ENCODE results near the gene KCNH1. TPM values are rescaled to one million over a fixed set of nuclear protein-coding genes. Genes with fewer than 3 reads are reported as not detected.

The KCNH1 gene
- total RNA-seq, 1 donor from 2014 or later = 15.5 TPM

DNA sequence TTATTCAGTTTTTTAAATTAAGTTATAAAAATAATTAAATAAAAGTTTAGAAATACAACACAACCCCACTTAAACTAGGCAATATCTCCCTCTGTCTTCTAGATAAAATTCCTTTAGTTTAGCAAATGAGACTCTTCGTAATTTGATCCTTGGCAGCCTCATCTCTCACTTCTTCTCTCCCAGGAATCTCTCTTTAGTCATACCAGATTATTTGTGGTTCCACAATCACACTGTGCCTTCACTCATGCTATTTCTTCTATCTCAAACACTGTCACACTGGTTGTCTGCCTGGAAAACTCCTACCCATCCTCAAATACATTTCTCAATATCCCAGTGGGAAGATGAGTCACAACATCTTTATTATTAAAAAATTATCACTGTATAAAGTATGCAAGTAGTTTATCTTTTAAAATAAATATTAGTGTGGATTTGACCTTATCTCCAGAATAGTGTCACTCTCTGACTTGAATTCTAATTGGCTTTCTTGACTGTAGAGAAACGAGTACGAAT is 195.5 kb downstream of the KCNH1 start:
- Histone ChIP-seq H3K4me1 (ENCODE audit: insufficient read depth, low read length) (no peaks in the 10 kb centered on the region), H3K36me3 (ENCODE audit: insufficient read depth, low read length) (no peaks in the 10 kb centered on the region), H3K9me3 (ENCODE audit: insufficient read depth, low read depth, low read length) (no peaks in the 10 kb centered on the region), H3K27me3 (ENCODE audit: insufficient read depth, low read length) (no peaks in the 10 kb centered on the region), H3K4me2 (ENCODE audit: low read length) (no peak overlapping the region), H3K9ac (ENCODE audit: low read length) (no peak overlapping the region), H3K79me2 (ENCODE audit: insufficient read depth, low read length) (no peaks in the 10 kb centered on the region), H3K27ac (ENCODE audit: low read depth, low read length) (no peak overlapping the region), H4K20me1 (ENCODE audit: insufficient read depth, low read length) (no peaks in the 10 kb centered on the region), H2AFZ (ENCODE audit: low read depth, low read length) (no peak overlapping the region), H3K4me3 (ENCODE audit: insufficient read depth, low read depth, low read length) (no peak overlapping the region)
- Mint-ChIP-seq H3K9me3 (ENCODE audit: unreplicated experiment) (no peaks in the 10 kb centered on the region), H3K27ac (ENCODE audit: unreplicated experiment) (no peak overlapping the region), H3K4me1 (ENCODE audit: low read depth, unreplicated experiment) (peaks cover 3% of the 10 kb centered on the region), H3K4me3 (ENCODE audit: unreplicated experiment) (no peak overlapping the region), H3K27me3 (ENCODE audit: low read depth, unreplicated experiment) (no peaks in the 10 kb centered on the region), H3K36me3 (ENCODE audit: low read depth, unreplicated experiment) (no peaks in the 10 kb centered on the region)
- peak; percentile 59 for DNase-seq (ENCODE audit: low read depth)
- TF ChIP-seq, protein P1, sequence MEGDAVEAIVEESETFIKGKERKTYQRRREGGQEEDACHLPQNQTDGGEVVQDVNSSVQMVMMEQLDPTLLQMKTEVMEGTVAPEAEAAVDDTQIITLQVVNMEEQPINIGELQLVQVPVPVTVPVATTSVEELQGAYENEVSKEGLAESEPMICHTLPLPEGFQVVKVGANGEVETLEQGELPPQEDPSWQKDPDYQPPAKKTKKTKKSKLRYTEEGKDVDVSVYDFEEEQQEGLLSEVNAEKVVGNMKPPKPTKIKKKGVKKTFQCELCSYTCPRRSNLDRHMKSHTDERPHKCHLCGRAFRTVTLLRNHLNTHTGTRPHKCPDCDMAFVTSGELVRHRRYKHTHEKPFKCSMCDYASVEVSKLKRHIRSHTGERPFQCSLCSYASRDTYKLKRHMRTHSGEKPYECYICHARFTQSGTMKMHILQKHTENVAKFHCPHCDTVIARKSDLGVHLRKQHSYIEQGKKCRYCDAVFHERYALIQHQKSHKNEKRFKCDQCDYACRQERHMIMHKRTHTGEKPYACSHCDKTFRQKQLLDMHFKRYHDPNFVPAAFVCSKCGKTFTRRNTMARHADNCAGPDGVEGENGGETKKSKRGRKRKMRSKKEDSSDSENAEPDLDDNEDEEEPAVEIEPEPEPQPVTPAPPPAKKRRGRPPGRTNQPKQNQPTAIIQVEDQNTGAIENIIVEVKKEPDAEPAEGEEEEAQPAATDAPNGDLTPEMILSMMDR (IDR thresholded peaks at IDR 0.05; ENCODE audit: insufficient read depth, low read depth, low read length) = no peak
- no peak for TF ChIP-seq EZH2 (IDR thresholded peaks at IDR 0.05; ENCODE audit: insufficient read depth, low read length)
- no peak for FAIRE-seq

DNA sequence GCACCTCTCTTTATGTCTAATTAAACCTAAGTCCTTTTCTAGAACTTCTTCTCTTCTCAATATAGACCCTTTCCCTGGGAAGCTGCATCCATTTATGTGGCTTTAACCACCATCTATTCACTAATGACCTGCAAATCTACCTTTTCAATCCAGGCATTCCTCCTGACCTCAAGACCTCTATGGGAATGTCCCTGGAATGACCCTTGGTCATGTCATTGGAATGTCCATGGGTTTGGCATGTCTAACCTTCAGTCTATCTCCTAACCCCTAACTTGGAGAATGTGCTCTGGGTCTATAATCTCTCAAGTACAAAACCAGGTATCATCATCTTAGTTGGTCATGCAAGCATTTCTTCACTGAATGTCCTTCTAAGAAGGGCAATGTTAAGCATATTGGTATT is 196.1 kb downstream of the KCNH1 start:
- no peaks in the 10 kb centered on the region for H3K9me3 Mint-ChIP-seq (ENCODE audit: unreplicated experiment)
- no peak overlapping the region for H3K27ac Mint-ChIP-seq (ENCODE audit: unreplicated experiment)
- DNase-seq (ENCODE audit: low read depth) (peak; percentile 18), FAIRE-seq (no peak)
- H3K4me3 Mint-ChIP-seq (ENCODE audit: unreplicated experiment) = no peak overlapping the region
- H3K4me1 ChIP-seq (ENCODE audit: insufficient read depth, low read length) = no peaks in the 10 kb centered on the region
- H3K4me3 ChIP-seq (ENCODE audit: insufficient read depth, low read depth, low read length) = no peak overlapping the region
- H3K9me3 ChIP-seq (ENCODE audit: insufficient read depth, low read depth, low read length) = no peaks in the 10 kb centered on the region
- no peaks in the 10 kb centered on the region for H3K36me3 Mint-ChIP-seq (ENCODE audit: low read depth, unreplicated experiment)
- no peaks in the 10 kb centered on the region for H3K27me3 ChIP-seq (ENCODE audit: insufficient read depth, low read length)
- TF ChIP-seq, protein P1 (IDR thresholded peaks at IDR 0.05; ENCODE audit: insufficient read depth, low read depth, low read length) = no peak
- no peak for TF ChIP-seq EZH2 (IDR thresholded peaks at IDR 0.05; ENCODE audit: insufficient read depth, low read length)
- no peak overlapping the region for H3K27ac ChIP-seq (ENCODE audit: low read depth, low read length)
- H4K20me1 ChIP-seq (ENCODE audit: insufficient read depth, low read length) = no peaks in the 10 kb centered on the region
- H3K36me3 ChIP-seq (ENCODE audit: insufficient read depth, low read length) = no peaks in the 10 kb centered on the region
- H3K27me3 Mint-ChIP-seq (ENCODE audit: low read depth, unreplicated experiment) = no peaks in the 10 kb centered on the region
- H3K9ac ChIP-seq (ENCODE audit: low read length) = no peak overlapping the region
- H2AFZ ChIP-seq (ENCODE audit: low read depth, low read length) = no peak overlapping the region
- no peak overlapping the region for H3K4me2 ChIP-seq (ENCODE audit: low read length)
- H3K4me1 Mint-ChIP-seq (ENCODE audit: low read depth, unreplicated experiment) = peaks cover 3% of the 10 kb centered on the region
- no peaks in the 10 kb centered on the region for H3K79me2 ChIP-seq (ENCODE audit: insufficient read depth, low read length)

DNA sequence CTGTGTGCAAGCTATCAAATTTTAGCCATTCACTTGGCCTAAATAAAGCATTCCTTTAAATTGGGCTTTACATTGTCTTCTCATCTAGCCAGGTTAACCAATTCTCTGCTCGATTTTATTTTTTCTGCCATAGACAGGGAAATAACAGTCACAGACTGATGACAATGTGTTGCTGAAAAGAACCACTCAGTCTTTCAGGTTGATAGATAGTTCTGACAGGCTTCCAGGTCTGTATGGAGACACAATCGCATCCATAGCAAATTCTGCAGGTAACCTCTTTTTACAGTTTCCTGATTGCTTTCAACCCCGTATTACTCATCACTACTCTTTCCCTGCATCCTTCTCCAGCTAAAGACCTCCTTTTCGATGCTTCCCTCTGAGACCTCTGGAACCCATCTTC is 198.0 kb downstream of the KCNH1 start:
- no peak for DNase-seq (ENCODE audit: low read depth)
- Histone ChIP-seq H3K79me2 (ENCODE audit: insufficient read depth, low read length) (no peaks in the 10 kb centered on the region), H3K4me1 (ENCODE audit: insufficient read depth, low read length) (no peaks in the 10 kb centered on the region), H3K4me3 (ENCODE audit: insufficient read depth, low read depth, low read length) (no peak overlapping the region), H3K27me3 (ENCODE audit: insufficient read depth, low read length) (no peaks in the 10 kb centered on the region), H3K4me2 (ENCODE audit: low read length) (no peak overlapping the region), H3K36me3 (ENCODE audit: insufficient read depth, low read length) (no peaks in the 10 kb centered on the region), H4K20me1 (ENCODE audit: insufficient read depth, low read length) (no peaks in the 10 kb centered on the region), H2AFZ (ENCODE audit: low read depth, low read length) (no peak overlapping the region), H3K9me3 (ENCODE audit: insufficient read depth, low read depth, low read length) (no peaks in the 10 kb centered on the region), H3K9ac (ENCODE audit: low read length) (no peak overlapping the region), H3K27ac (ENCODE audit: low read depth, low read length) (no peak overlapping the region)
- Mint-ChIP-seq H3K27ac (ENCODE audit: unreplicated experiment) (no peak overlapping the region), H3K4me1 (ENCODE audit: low read depth, unreplicated experiment) (peaks cover 3% of the 10 kb centered on the region), H3K36me3 (ENCODE audit: low read depth, unreplicated experiment) (no peaks in the 10 kb centered on the region), H3K4me3 (ENCODE audit: unreplicated experiment) (no peak overlapping the region), H3K9me3 (ENCODE audit: unreplicated experiment) (no peaks in the 10 kb centered on the region), H3K27me3 (ENCODE audit: low read depth, unreplicated experiment) (no peaks in the 10 kb centered on the region)
- FAIRE-seq = no peak
- TF ChIP-seq EZH2 (IDR thresholded peaks at IDR 0.05; ENCODE audit: insufficient read depth, low read length) = no peak
- TF ChIP-seq, protein P1 (IDR thresholded peaks at IDR 0.05; ENCODE audit: insufficient read depth, low read depth, low read length) = no peak

Measured in astrocyte (in vitro differentiated cells and primary cell).